Keratinocyte (primary cell): ENCODE data around the gene CPEB4. TPM values are rescaled to one million over a fixed set of nuclear protein-coding genes. Genes with fewer than 3 reads are reported as not detected.

Source experiments
- DNase-seq: peaks from one replicate; pipeline ENCODE4 v3.0.0-alpha.2; 2011; ENCODE audit warnings: low read depth, missing footprints, low spot score
- FAIRE-seq: peaks from 2 replicates; lab custom pipeline; 2011; peaks lifted over from hg19 to GRCh38; lab: Jason Lieb, UNC
- H2AFZ ChIP-seq: 2 replicates; pipeline ENCODE4 v1.6.0; 2012; ENCODE audit warnings: low read length, control low read depth, inconsistent platforms; ENCODE audit not compliant: control insufficient read depth
- H3K27ac ChIP-seq: 2 replicates; pipeline ENCODE4 v1.5.1; 2011; ENCODE audit warnings: low read length; ENCODE audit not compliant: control insufficient read depth, insufficient read depth
- H3K27me3 ChIP-seq: 3 replicates; pipeline ENCODE4 v1.6.0; 2011; ENCODE audit warnings: low read length; ENCODE audit not compliant: control insufficient read depth, insufficient read depth; ENCODE audit errors: extremely low read depth
- H3K36me3 ChIP-seq, 2 experiments: 2 replicates in 1 of 2; 3 replicates in 1 of 2; pipeline ENCODE4 v1.5.1; 2011; ENCODE audit warnings: low read length in 2 of 2, mild to moderate bottlenecking in 1 of 2; ENCODE audit not compliant: control insufficient read depth in 2 of 2, insufficient read depth in 2 of 2; ENCODE audit errors: extremely low read depth in 1 of 2
- H3K4me1 ChIP-seq: 3 replicates; pipeline ENCODE4 v1.5.1; 2011; ENCODE audit warnings: low read length; ENCODE audit not compliant: control insufficient read depth, insufficient read depth; ENCODE audit errors: extremely low read depth
- H3K4me2 ChIP-seq: 3 replicates; pipeline ENCODE4 v1.6.0; 2011; ENCODE audit warnings: low read depth, low read length; ENCODE audit not compliant: control insufficient read depth, insufficient read depth; ENCODE audit errors: extremely low read depth
- H3K4me3 ChIP-seq, 3 experiments: fragments of 200-600 bp in 1 of 3; sonication (generic) in 1 of 3; 2 replicates in 2 of 3; 3 replicates in 1 of 3; pipeline ENCODE4 v1.5.1; 2011 to 2016; ENCODE audit warnings: low read length in 3 of 3, mild to moderate bottlenecking in 3 of 3, control low read depth in 2 of 3, inconsistent platforms in 1 of 3, low read depth in 1 of 3, mixed read lengths in 1 of 3, mixed run types in 1 of 3, moderate library complexity in 1 of 3; ENCODE audit not compliant: control insufficient read depth in 2 of 3, insufficient read depth in 2 of 3; ENCODE audit errors: extremely low read depth in 1 of 3
- H3K79me2 ChIP-seq: 2 replicates; pipeline ENCODE4 v1.6.0; 2012; ENCODE audit warnings: low read length; ENCODE audit not compliant: control insufficient read depth, insufficient read depth
- H3K9ac ChIP-seq: 3 replicates; pipeline ENCODE4 v1.6.0; 2011; ENCODE audit warnings: low read length; ENCODE audit not compliant: control insufficient read depth, insufficient read depth; ENCODE audit errors: extremely low read depth
- H3K9me1 ChIP-seq: 3 replicates; pipeline ENCODE4 v1.6.0; 2011; ENCODE audit warnings: low read length; ENCODE audit not compliant: control insufficient read depth, insufficient read depth; ENCODE audit errors: extremely low read depth
- H3K9me3 ChIP-seq: 2 replicates; pipeline ENCODE4 v1.5.1; 2012; ENCODE audit warnings: low read depth, low read length; ENCODE audit not compliant: control insufficient read depth
- H4K20me1 ChIP-seq: 3 replicates; pipeline ENCODE4 v1.6.0; 2011; ENCODE audit warnings: low read length; ENCODE audit not compliant: control insufficient read depth, insufficient read depth; ENCODE audit errors: extremely low read depth
- EZH2 ChIP-seq: IDR thresholded peaks from one replicate; pipeline ENCODE4 v1.6.1; 2012; ENCODE audit warnings: inconsistent platforms, mild to moderate bottlenecking, low read length, moderate library complexity
- dilution Hi-C: fragments of 300-500 bp; cut with MboI; formaldehyde crosslinking; loops from one replicate; pipeline ENCODE4 v1.7.0; 2020; ENCODE audit warnings: low sequenced_read_pairs; ENCODE audit not compliant: extremely low pct_ligation_motif_present
- polyA plus RNA-seq, 5 experiments: library from polyadenylated mRNA; depleted of rRNA in 3 of 5; stranded (reverse) in 3 of 5; stranded (forward) in 1 of 5; unstranded in 1 of 5; fragments of >200 nt; gene quantifications; 1 replicate in 1 of 5; 2 replicates in 3 of 5; 3 replicates in 1 of 5; pipeline versions ENCODE4 v1.2.1 to v1.2.3, GENCODE V29; 2011 to 2012; ENCODE audit warnings: missing spikeins in 2 of 5, low read depth in 1 of 5, low replicate concordance in 1 of 5
- TF ChIP-seq, protein P1 (sequence below), 3 experiments: IDR thresholded peaks in 1 of 3; conservative IDR thresholded peaks in 1 of 3; optimal IDR thresholded peaks in 1 of 3; 2 replicates in 2 of 3; 3 replicates in 1 of 3; pipeline versions ENCODE3 to v1.5.1; 2011; ENCODE audit warnings: low read length in 3 of 3, mild to moderate bottlenecking in 3 of 3, moderate library complexity in 2 of 3, control low read depth in 1 of 3, inconsistent platforms in 1 of 3; ENCODE audit not compliant: insufficient read depth in 2 of 3; ENCODE audit errors: extremely low read depth in 1 of 3

The CPEB4 gene
- polyA plus RNA-seq, 1 donor (not counting 4 experiments of a cell fraction or from before 2014, with no cell fraction given), result 13.8 TPM

DNA sequence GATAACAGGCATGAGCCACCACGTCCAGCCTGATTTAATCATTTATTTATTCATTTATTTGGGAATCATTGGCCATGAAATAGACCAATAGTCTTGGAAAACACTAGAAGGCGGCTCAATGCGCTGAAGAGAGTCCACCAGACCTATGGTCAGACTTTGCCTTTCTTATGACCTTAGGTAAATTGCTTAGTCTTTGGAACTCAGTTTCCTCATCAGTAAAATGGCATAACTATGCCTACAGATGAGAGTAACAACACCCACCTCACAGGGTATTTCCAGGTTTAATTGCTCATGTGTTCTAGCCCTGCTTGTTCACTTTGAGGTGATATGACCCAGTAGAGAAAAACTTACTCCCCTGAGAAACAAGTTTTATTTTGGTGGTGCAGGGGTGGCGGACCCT, 38.2 kb upstream of the CPEB4 start:
- TF ChIP-seq, protein P1, sequence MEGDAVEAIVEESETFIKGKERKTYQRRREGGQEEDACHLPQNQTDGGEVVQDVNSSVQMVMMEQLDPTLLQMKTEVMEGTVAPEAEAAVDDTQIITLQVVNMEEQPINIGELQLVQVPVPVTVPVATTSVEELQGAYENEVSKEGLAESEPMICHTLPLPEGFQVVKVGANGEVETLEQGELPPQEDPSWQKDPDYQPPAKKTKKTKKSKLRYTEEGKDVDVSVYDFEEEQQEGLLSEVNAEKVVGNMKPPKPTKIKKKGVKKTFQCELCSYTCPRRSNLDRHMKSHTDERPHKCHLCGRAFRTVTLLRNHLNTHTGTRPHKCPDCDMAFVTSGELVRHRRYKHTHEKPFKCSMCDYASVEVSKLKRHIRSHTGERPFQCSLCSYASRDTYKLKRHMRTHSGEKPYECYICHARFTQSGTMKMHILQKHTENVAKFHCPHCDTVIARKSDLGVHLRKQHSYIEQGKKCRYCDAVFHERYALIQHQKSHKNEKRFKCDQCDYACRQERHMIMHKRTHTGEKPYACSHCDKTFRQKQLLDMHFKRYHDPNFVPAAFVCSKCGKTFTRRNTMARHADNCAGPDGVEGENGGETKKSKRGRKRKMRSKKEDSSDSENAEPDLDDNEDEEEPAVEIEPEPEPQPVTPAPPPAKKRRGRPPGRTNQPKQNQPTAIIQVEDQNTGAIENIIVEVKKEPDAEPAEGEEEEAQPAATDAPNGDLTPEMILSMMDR (optimal IDR thresholded peaks at IDR 0.05 in 1 of 3, IDR thresholded peaks at IDR 0.05 in 1 of 3, conservative IDR thresholded peaks at IDR 0.05 in 1 of 3; ENCODE audit: extremely low read depth in 1 of 3, insufficient read depth in 2 of 3, low read length in 3 of 3), result no peak
- TF ChIP-seq EZH2, result no peak
- Histone ChIP-seq H3K27me3 (no peaks in the 10 kb centered on the region), H3K9me1 (no peaks in the 10 kb centered on the region), H3K9ac (no peak overlapping the region), H4K20me1 (no peaks in the 10 kb centered on the region), H3K9me3 (no peaks in the 10 kb centered on the region), H3K36me3 (no peaks in the 10 kb centered on the region), H3K79me2 (no peaks in the 10 kb centered on the region), H3K4me2 (no peak overlapping the region), H3K4me1 (peaks cover 8% of the 10 kb centered on the region), H2AFZ (no peak overlapping the region), H3K4me3 (no peak overlapping the region), H3K27ac (no peak overlapping the region)
- FAIRE-seq (no peak), DNase-seq (no peak)
- dilution Hi-C loops, result no loop called here

GRCh38 chr5:173850659-173851058, 37.5 kb upstream of the CPEB4 start:
- Histone ChIP-seq H3K9ac (no peak overlapping the region), H3K27me3 (no peaks in the 10 kb centered on the region), H3K9me3 (no peaks in the 10 kb centered on the region), H3K9me1 (no peaks in the 10 kb centered on the region), H4K20me1 (no peaks in the 10 kb centered on the region), H3K27ac (no peak overlapping the region), H3K79me2 (no peaks in the 10 kb centered on the region), H3K4me3 (no peak overlapping the region), H3K36me3 (no peaks in the 10 kb centered on the region), H3K4me1 (peaks cover 3% of the 10 kb centered on the region), H3K4me2 (no peak overlapping the region), H2AFZ (no peak overlapping the region)
- FAIRE-seq, result no peak
- DNase-seq, result no peak
- dilution Hi-C loops, result no loop called here
- TF ChIP-seq, protein P1 (optimal IDR thresholded peaks at IDR 0.05 in 1 of 3, IDR thresholded peaks at IDR 0.05 in 1 of 3, conservative IDR thresholded peaks at IDR 0.05 in 1 of 3; ENCODE audit: extremely low read depth in 1 of 3, insufficient read depth in 2 of 3, low read length in 3 of 3), result no peak
- no peak for TF ChIP-seq EZH2
